GM18499 (cell line): Measurements from ENCODE around the gene JMJD1C.
"Not testable (repeated sequence)": the region's sequence is repeated elsewhere in the genome, so short reads cannot be mapped to it uniquely, and the experiment has no call there.

Experiments used
- ATAC-seq: cut with Tn5 transposase; IDR thresholded peaks from one replicate; pipeline ENCODE4 v1.9.1; 2021; ENCODE audit warnings: moderate number of reproducible peaks; ENCODE audit not compliant: insufficient read depth, unreplicated experiment

Gene JMJD1C

GRCh38 chr10:63153868-63154545 is 311.8 kb downstream of the JMJD1C start:
- ATAC-seq: not testable (repeated sequence)

- no peak for ATAC-seq
These were observed 315.0 kb downstream of the JMJD1C start for GRCh38 chr10:63150745-63151144.

GRCh38 chr10:63146503-63146902 is 319.3 kb downstream of the JMJD1C start:
- ATAC-seq: no peak

GRCh38 chr10:63145782-63146181 is 320.0 kb downstream of the JMJD1C start:
- ATAC-seq: no peak

GRCh38 chr10:63143987-63144386 is 321.8 kb downstream of the JMJD1C start:
- ATAC-seq: no peak

GRCh38 chr10:63142136-63142535 is 323.6 kb downstream of the JMJD1C start:
- no peak for ATAC-seq

- ATAC-seq: no peak
These were observed 325.7 kb downstream of the JMJD1C start for GRCh38 chr10:63140077-63140476.

GRCh38 chr10:63137306-63137705 is 328.5 kb downstream of the JMJD1C start:
- ATAC-seq: no peak

GRCh38 chr10:63133821-63134557 is 331.8 kb downstream of the JMJD1C start:
- no peak for ATAC-seq

GRCh38 chr10:63133056-63133820 is 332.5 kb downstream of the JMJD1C start, which contains the start of gene NRBF2:
NRBF2 (plus strand) TSS chr10:63133328; CDS start chr10:63133471, 143 bp downstream.
- peak; percentile 92 for ATAC-seq

GRCh38 chr10:63132651-63133055 is 333.1 kb downstream of the JMJD1C start:
- ATAC-seq: no peak

- ATAC-seq: no peak
These were observed 335.9 kb downstream of the JMJD1C start for GRCh38 chr10:63129888-63130287.

GRCh38 chr10:63128443-63128842 is 337.3 kb downstream of the JMJD1C start:
- ATAC-seq: no peak

- no peak for ATAC-seq
These were observed 340.3 kb downstream of the JMJD1C start for GRCh38 chr10:63125459-63125858.

- ATAC-seq: no peak
These were observed 341.9 kb downstream of the JMJD1C start for GRCh38 chr10:63123727-63124362.

GRCh38 chr10:63120554-63120953 is 345.2 kb downstream of the JMJD1C start:
- no peak for ATAC-seq

- ATAC-seq: no peak
These were observed 346.7 kb downstream of the JMJD1C start for GRCh38 chr10:63119041-63119440.
